ENCODE results near the gene SNX8. TPM values are rescaled to one million over a fixed set of nuclear protein-coding genes. Genes with fewer than 3 reads are reported as not detected.

Gene SNX8
- polyA plus RNA-seq, 1 donor from 2014 or later = 5.7 TPM

DNA sequence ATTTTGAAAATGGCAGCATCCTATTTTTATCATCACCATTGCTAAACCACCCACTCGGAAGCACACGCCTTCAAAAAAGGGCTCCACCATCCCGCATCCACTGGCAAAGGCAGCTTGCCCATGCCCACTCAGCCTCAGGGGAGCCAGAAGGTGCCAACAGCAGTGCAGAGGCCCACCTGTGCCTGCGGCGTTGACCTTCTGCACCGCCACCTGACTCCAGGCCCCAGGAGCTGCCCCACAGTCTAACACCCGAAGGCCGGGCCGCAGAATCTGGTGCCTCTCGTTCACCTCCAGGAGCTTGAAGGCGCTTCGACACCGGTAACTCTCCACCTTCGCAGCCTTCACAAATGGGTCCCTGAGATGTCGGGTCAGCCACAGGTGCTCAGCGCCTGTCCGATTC is 75.0 kb downstream of the SNX8 start:
- Histone ChIP-seq H3K27ac (ENCODE audit: low read length) (no peak overlapping the region), H3K9me3 (ENCODE audit: low read length) (no peaks in the 10 kb centered on the region), H3F3A (ENCODE audit: insufficient read depth, low read length, poor library complexity, severe bottlenecking) (no peaks in the 10 kb centered on the region), H4K20me1 (ENCODE audit: insufficient read depth) (no peaks in the 10 kb centered on the region), H3K4me2 (ENCODE audit: low read length) (no peak overlapping the region), H3K9me2 (ENCODE audit: insufficient read depth, low read length) (no peaks in the 10 kb centered on the region), H3K79me2 (replicated peaks; ENCODE audit: insufficient read depth, low read length) (peaks cover 18% of the 10 kb centered on the region), H3K36me3 (ENCODE audit: insufficient read depth, low read length) (no peaks in the 10 kb centered on the region), H2AFZ (ENCODE audit: low read depth, low read length) (no peak overlapping the region), H3K4me3 (ENCODE audit: low read length) (no peak overlapping the region), H3K27me3 (ENCODE audit: insufficient read depth, low read depth, low read length) (no peaks in the 10 kb centered on the region), H3K9ac (ENCODE audit: low read length) (no peak overlapping the region)
- TF ChIP-seq, protein P1, sequence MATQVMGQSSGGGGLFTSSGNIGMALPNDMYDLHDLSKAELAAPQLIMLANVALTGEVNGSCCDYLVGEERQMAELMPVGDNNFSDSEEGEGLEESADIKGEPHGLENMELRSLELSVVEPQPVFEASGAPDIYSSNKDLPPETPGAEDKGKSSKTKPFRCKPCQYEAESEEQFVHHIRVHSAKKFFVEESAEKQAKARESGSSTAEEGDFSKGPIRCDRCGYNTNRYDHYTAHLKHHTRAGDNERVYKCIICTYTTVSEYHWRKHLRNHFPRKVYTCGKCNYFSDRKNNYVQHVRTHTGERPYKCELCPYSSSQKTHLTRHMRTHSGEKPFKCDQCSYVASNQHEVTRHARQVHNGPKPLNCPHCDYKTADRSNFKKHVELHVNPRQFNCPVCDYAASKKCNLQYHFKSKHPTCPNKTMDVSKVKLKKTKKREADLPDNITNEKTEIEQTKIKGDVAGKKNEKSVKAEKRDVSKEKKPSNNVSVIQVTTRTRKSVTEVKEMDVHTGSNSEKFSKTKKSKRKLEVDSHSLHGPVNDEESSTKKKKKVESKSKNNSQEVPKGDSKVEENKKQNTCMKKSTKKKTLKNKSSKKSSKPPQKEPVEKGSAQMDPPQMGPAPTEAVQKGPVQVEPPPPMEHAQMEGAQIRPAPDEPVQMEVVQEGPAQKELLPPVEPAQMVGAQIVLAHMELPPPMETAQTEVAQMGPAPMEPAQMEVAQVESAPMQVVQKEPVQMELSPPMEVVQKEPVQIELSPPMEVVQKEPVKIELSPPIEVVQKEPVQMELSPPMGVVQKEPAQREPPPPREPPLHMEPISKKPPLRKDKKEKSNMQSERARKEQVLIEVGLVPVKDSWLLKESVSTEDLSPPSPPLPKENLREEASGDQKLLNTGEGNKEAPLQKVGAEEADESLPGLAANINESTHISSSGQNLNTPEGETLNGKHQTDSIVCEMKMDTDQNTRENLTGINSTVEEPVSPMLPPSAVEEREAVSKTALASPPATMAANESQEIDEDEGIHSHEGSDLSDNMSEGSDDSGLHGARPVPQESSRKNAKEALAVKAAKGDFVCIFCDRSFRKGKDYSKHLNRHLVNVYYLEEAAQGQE (IDR thresholded peaks at IDR 0.05; ENCODE audit: borderline replicate concordance) = no peak
- TF ChIP-seq SMC3 (conservative IDR thresholded peaks at IDR 0.05; ENCODE audit: poor library complexity) = no peak
- TF ChIP-seq, protein P2, sequence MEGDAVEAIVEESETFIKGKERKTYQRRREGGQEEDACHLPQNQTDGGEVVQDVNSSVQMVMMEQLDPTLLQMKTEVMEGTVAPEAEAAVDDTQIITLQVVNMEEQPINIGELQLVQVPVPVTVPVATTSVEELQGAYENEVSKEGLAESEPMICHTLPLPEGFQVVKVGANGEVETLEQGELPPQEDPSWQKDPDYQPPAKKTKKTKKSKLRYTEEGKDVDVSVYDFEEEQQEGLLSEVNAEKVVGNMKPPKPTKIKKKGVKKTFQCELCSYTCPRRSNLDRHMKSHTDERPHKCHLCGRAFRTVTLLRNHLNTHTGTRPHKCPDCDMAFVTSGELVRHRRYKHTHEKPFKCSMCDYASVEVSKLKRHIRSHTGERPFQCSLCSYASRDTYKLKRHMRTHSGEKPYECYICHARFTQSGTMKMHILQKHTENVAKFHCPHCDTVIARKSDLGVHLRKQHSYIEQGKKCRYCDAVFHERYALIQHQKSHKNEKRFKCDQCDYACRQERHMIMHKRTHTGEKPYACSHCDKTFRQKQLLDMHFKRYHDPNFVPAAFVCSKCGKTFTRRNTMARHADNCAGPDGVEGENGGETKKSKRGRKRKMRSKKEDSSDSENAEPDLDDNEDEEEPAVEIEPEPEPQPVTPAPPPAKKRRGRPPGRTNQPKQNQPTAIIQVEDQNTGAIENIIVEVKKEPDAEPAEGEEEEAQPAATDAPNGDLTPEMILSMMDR (IDR thresholded peaks at IDR 0.05; ENCODE audit: poor library complexity, severe bottlenecking) = no peak
- TF ChIP-seq EP300 (conservative IDR thresholded peaks at IDR 0.05; ENCODE audit: poor library complexity, severe bottlenecking) = no peak
- TF ChIP-seq EZH2 (IDR thresholded peaks at IDR 0.05; ENCODE audit: borderline replicate concordance, insufficient read depth, low read length, poor library complexity, severe bottlenecking) = no peak
- TF ChIP-seq POLR2AphosphoS5 (IDR thresholded peaks at IDR 0.05) = no peak
- TF ChIP-seq MXI1 (conservative IDR thresholded peaks at IDR 0.05; ENCODE audit: poor library complexity, severe bottlenecking) = no peak
- TF ChIP-seq TAF1 (IDR thresholded peaks at IDR 0.05; ENCODE audit: low read depth) = no peak
- no peak for TF ChIP-seq RAD21 (conservative IDR thresholded peaks at IDR 0.05)

DNA sequence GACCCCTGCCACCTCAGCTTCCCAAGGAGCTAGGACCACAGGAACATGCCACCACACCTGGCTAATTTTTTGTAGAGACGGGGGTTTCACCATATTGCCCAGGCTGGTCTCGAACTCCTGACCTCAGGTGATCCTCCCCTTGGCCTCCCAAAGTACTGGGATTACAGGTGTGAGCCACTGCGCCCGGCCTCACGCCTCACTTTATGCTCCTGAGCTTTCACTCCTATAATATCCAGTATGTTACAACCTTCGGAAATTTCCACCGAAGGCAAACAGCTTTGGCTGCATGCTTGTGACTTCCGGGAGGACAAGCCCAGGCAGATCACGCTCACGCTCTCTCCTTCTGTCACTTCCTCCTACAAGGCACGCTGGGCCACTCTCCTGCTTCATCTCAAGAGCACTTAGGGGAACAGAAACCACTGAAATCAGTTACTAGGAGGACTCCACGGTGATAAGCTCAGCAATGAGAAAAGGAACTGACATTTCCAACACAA is 77.1 kb downstream of the SNX8 start:
- no peaks in the 10 kb centered on the region for H3K9me3 ChIP-seq (ENCODE audit: low read length)
- H3K4me3 ChIP-seq (ENCODE audit: low read length) = no peak overlapping the region
- H3K36me3 ChIP-seq (ENCODE audit: insufficient read depth, low read length) = no peaks in the 10 kb centered on the region
- no peaks in the 10 kb centered on the region for H4K20me1 ChIP-seq (ENCODE audit: insufficient read depth)
- no peak overlapping the region for H2AFZ ChIP-seq (ENCODE audit: low read depth, low read length)
- H3K4me2 ChIP-seq (ENCODE audit: low read length) = no peak overlapping the region
- no peak overlapping the region for H3K9ac ChIP-seq (ENCODE audit: low read length)
- no peak overlapping the region for H3K27ac ChIP-seq (ENCODE audit: low read length)
- no peaks in the 10 kb centered on the region for H3K27me3 ChIP-seq (ENCODE audit: insufficient read depth, low read depth, low read length)
- no peaks in the 10 kb centered on the region for H3K9me2 ChIP-seq (ENCODE audit: insufficient read depth, low read length)
- TF ChIP-seq, protein P1 (IDR thresholded peaks at IDR 0.05; ENCODE audit: borderline replicate concordance) = no peak
- H3F3A ChIP-seq (ENCODE audit: insufficient read depth, low read length, poor library complexity, severe bottlenecking) = no peaks in the 10 kb centered on the region
- peaks cover 19% of the 10 kb centered on the region for H3K79me2 ChIP-seq (replicated peaks; ENCODE audit: insufficient read depth, low read length)

Measured in neural cell (in vitro differentiated cells).